ENCODE data around the gene NCAPD3. TPM values are rescaled to one million over a fixed set of nuclear protein-coding genes. Genes with fewer than 3 reads are reported as not detected.

NCAPD3 gene
- total and polyA plus RNA-seq, 4 donors: 14.1 to 35.4 (median 24.2) TPM

DNA sequence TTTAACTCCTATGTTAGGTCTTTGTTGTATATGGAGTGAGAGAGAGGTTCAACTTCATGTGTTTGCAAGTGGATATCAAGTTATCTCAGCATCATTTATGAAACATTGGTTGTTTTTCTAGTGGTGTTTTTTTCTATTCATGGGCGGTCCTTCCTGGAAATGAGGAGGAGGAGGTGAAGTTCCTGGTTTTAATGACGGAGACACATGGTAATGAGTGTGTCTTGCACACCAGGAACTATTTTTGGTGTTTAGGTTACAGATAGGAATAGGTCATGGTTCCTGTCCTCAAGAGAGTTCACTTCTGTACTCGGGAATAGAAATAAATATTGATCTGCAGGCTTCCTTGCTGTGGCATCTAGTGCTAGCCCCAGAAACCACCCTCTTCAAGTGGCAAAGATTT lies 80.0 kb downstream of the NCAPD3 start:
- Histone ChIP-seq H3K27ac (ENCODE audit: low read depth in 1 of 2, low read length in 2 of 2) (no peak overlapping the region), H3K27me3 (ENCODE audit: control insufficient read depth in 4 of 4, insufficient read depth in 4 of 4, low read length in 3 of 4) (no peaks in the 10 kb centered on the region), H3K9ac (ENCODE audit: low read depth in 1 of 2, low read length in 2 of 2) (no peak overlapping the region), H3K9me3 (ENCODE audit: control insufficient read depth in 4 of 4, low read length in 3 of 4) (no peaks in the 10 kb centered on the region), H3K4me1 (ENCODE audit: control insufficient read depth in 4 of 4, insufficient read depth in 4 of 4, low read length in 3 of 4) (no peaks in the 10 kb centered on the region), H3K4me3 (ENCODE audit: low read depth in 1 of 3, low read length in 3 of 3) (no peak overlapping the region), H3K36me3 (ENCODE audit: control insufficient read depth in 4 of 4, insufficient read depth in 3 of 4, low read depth in 1 of 4, low read length in 3 of 4) (peaks cover 0 to 2% (median 0%) of the 10 kb centered on the region in 4 donors)
- 78% methylated on average over 3 of the region's 3 CpGs for WGBS
- no peak for TF ChIP-seq NR2F2 (IDR thresholded peaks at IDR 0.05)
- no peak for TF ChIP-seq HNF4A (conservative IDR thresholded peaks at IDR 0.05)
- no peak for TF ChIP-seq ATF3 (IDR thresholded peaks at IDR 0.05)
- no peak for TF ChIP-seq CTCF (IDR thresholded peaks at IDR 0.05; ENCODE audit: low read depth, low read length, missing input control)
- TF ChIP-seq EGR1 (IDR thresholded peaks at IDR 0.05; ENCODE audit: low read depth in 2 of 2): no peak
- TF ChIP-seq FOXA1 (IDR thresholded peaks at IDR 0.05): no peak
- TF ChIP-seq FOXA2 (IDR thresholded peaks at IDR 0.05): no peak
- TF ChIP-seq JUND (IDR thresholded peaks at IDR 0.05): no peak
- TF ChIP-seq SP1 (IDR thresholded peaks at IDR 0.05): no peak
- no peak for TF ChIP-seq RXRA (IDR thresholded peaks at IDR 0.05)
- no peak for TF ChIP-seq GABPA (IDR thresholded peaks at IDR 0.05 in 1 of 2, conservative IDR thresholded peaks at IDR 0.05 in 1 of 2)
- DNase-seq (ENCODE audit: low spot score): no peak

DNA sequence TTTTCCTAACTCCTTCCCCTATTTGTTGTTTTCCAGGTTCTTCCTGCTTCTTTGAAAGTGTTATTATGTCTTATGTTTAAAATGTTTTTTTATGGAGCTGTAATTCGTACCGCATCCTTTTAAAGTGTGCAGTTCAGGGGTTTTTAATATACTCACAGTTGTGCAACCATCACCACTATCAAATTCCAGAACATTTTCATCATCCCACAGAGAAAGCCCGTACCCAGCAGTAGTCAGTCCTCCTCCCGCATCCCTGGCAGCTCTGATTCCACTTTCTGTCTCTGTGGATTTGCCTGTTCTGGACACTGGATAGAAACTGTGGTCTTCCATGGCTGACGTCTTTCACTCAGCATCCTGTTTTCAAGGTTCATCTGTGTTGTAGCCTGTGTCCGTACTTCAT lies 81.2 kb downstream of the NCAPD3 start:
- no peak overlapping the region for H3K4me3 ChIP-seq (ENCODE audit: low read depth in 1 of 3, low read length in 3 of 3)
- whole genome bisulfite sequencing: 95% methylated on average over 6 of the region's 6 CpGs
- H3K4me1 ChIP-seq (ENCODE audit: control insufficient read depth in 4 of 4, insufficient read depth in 4 of 4, low read length in 3 of 4): no peaks in the 10 kb centered on the region
- H3K36me3 ChIP-seq (ENCODE audit: control insufficient read depth in 4 of 4, insufficient read depth in 3 of 4, low read depth in 1 of 4, low read length in 3 of 4): peaks cover 0 to 2% (median 0%) of the 10 kb centered on the region in 4 donors
- H3K9ac ChIP-seq (ENCODE audit: low read depth in 1 of 2, low read length in 2 of 2): no peak overlapping the region
- H3K9me3 ChIP-seq (ENCODE audit: control insufficient read depth in 4 of 4, low read length in 3 of 4): no peaks in the 10 kb centered on the region
- DNase-seq (ENCODE audit: low spot score): no peak
- no peak for TF ChIP-seq REST (IDR thresholded peaks at IDR 0.05)
- no peak for TF ChIP-seq RXRA (IDR thresholded peaks at IDR 0.05)
- TF ChIP-seq, protein P1, sequence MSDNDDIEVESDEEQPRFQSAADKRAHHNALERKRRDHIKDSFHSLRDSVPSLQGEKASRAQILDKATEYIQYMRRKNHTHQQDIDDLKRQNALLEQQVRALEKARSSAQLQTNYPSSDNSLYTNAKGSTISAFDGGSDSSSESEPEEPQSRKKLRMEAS (IDR thresholded peaks at IDR 0.05): no peak
- no peak for TF ChIP-seq HNF4A (conservative IDR thresholded peaks at IDR 0.05)
- no peak for TF ChIP-seq RAD21 (IDR thresholded peaks at IDR 0.05)
- TF ChIP-seq CTCF (IDR thresholded peaks at IDR 0.05; ENCODE audit: low read depth, low read length, missing input control): no peak
- no peak for TF ChIP-seq TAF1 (conservative IDR thresholded peaks at IDR 0.05)
- no peak for TF ChIP-seq FOXA1 (IDR thresholded peaks at IDR 0.05)
- no peaks in the 10 kb centered on the region for H3K27me3 ChIP-seq (ENCODE audit: control insufficient read depth in 4 of 4, insufficient read depth in 4 of 4, low read length in 3 of 4)
- no peak overlapping the region for H3K27ac ChIP-seq (ENCODE audit: low read depth in 1 of 2, low read length in 2 of 2)

Measured in liver (tissue), 9 donors.